IPS-15b (cell line): ENCODE data around the gene TMEM202.
"Not testable (repeated sequence)": the region's sequence is repeated elsewhere in the genome, so short reads cannot be mapped to it uniquely, and the experiment has no call there.

Source experiments
- H3K27me3 ChIP-seq: one replicate; pipeline ENCODE4 v1.6.1; 2013; ENCODE audit warnings: low read length; ENCODE audit not compliant: control insufficient read depth, insufficient read depth
- H3K36me3 ChIP-seq: one replicate; pipeline ENCODE4 v1.6.1; 2013; ENCODE audit warnings: low read length; ENCODE audit not compliant: control insufficient read depth, insufficient read depth
- H3K4me1 ChIP-seq: one replicate; pipeline ENCODE4 v1.6.1; 2013; ENCODE audit warnings: mild to moderate bottlenecking, low read length; ENCODE audit not compliant: control insufficient read depth, insufficient read depth
- H3K4me3 ChIP-seq: one replicate; pipeline ENCODE4 v1.5.1; 2013; ENCODE audit warnings: low read depth, low read length
- H3K9ac ChIP-seq: one replicate; pipeline ENCODE4 v1.6.1; 2013; ENCODE audit warnings: low read depth, mild to moderate bottlenecking, low read length
- H3K9me3 ChIP-seq: one replicate; pipeline ENCODE4 v1.6.1; 2013; ENCODE audit warnings: mild to moderate bottlenecking, low read length; ENCODE audit not compliant: control insufficient read depth, insufficient read depth

The TMEM202 gene

GRCh38 chr15:72442848-72443247, 44.7 kb downstream of the TMEM202 start:
- H3K4me3 ChIP-seq, H3K36me3 ChIP-seq, H3K27me3 ChIP-seq, H3K4me1 ChIP-seq, H3K9ac ChIP-seq, H3K9me3 ChIP-seq: not testable (repeated sequence)

- Histone ChIP-seq H3K4me3 (no peak overlapping the region), H3K9ac (no peak overlapping the region), H3K9me3 (no peaks in the 10 kb centered on the region), H3K27me3 (no peaks in the 10 kb centered on the region), H3K36me3 (no peaks in the 10 kb centered on the region), H3K4me1 (no peaks in the 10 kb centered on the region)
These were observed 47.3 kb downstream of the TMEM202 start for GRCh38 chr15:72445426-72445825.

- no peaks in the 10 kb centered on the region for H3K27me3 ChIP-seq
- H3K9me3 ChIP-seq = no peaks in the 10 kb centered on the region
- no peak overlapping the region for H3K9ac ChIP-seq
- no peak overlapping the region for H3K4me3 ChIP-seq
- H3K36me3 ChIP-seq = no peaks in the 10 kb centered on the region
- no peaks in the 10 kb centered on the region for H3K4me1 ChIP-seq
These were observed 52.7 kb downstream of the TMEM202 start for GRCh38 chr15:72450805-72451204.

- no peaks in the 10 kb centered on the region for H3K9me3 ChIP-seq
- no peak overlapping the region for H3K4me3 ChIP-seq
- no peaks in the 10 kb centered on the region for H3K27me3 ChIP-seq
- no peaks in the 10 kb centered on the region for H3K36me3 ChIP-seq
- H3K4me1 ChIP-seq = no peaks in the 10 kb centered on the region
- no peak overlapping the region for H3K9ac ChIP-seq
These were observed 53.1 kb downstream of the TMEM202 start for GRCh38 chr15:72451224-72451623.

GRCh38 chr15:72456684-72457083, 58.6 kb downstream of the TMEM202 start:
- Histone ChIP-seq H3K4me1 (no peaks in the 10 kb centered on the region), H3K9me3 (no peaks in the 10 kb centered on the region), H3K36me3 (no peaks in the 10 kb centered on the region), H3K4me3 (no peak overlapping the region), H3K27me3 (no peaks in the 10 kb centered on the region), H3K9ac (no peak overlapping the region)
